K562 (cell line): ENCODE data around the gene CHST1. TPM values are rescaled to one million over a fixed set of nuclear protein-coding genes. Genes with fewer than 3 reads are reported as not detected.

Experiments
- ATAC-seq: fragments of 200-7000 bp; cut with Tn5 transposase; 3 replicates; pipeline ENCODE4 v1.9.1; 2020; ENCODE audit warnings: moderate library complexity
- BruUV-seq: library from RNA; stranded (reverse); fragments of 400-500 nt; replicated peaks from 2 replicates; lab custom pipeline; 2021; lab: Mats Ljungman, UMichigan
- CTCF ChIA-PET: fragments of 300-600 bp; formaldehyde crosslinking; extraction: SDS; loops from one replicate; lab custom pipeline; 2021; ENCODE audit warnings: low intra/inter-chr PET ratio; lab: Yijun Ruan, JAX
- POLR2A ChIA-PET: fragments of 300-600, 350-650 bp; sonication (Branson Sonifier 250); formaldehyde crosslinking; extraction: SDS; loops from one replicate; lab custom pipeline; 2021; ENCODE audit warnings: antibody characterized with exemption, inconsistent platforms; lab: Yijun Ruan, JAX
- DNase-seq, 4 experiments: peaks; one replicate each; pipeline versions ENCODE4 v3.0.0 to v3.0.0-alpha.2; 2011 to 2018; ENCODE audit warnings: low spot score in 3 of 4, mixed read lengths in 3 of 4; ENCODE audit errors: extremely low read depth in 1 of 4
- FAIRE-seq: peaks from 2 replicates; lab custom pipeline; 2011; peaks lifted over from hg19 to GRCh38; lab: Jason Lieb, UNC
- H2AFZ ChIP-seq: 2 replicates; pipeline ENCODE4 v1.6.0; 2011; ENCODE audit warnings: low read depth, low read length, control low read depth, inconsistent platforms
- H3K27ac ChIP-seq: fragments of 200-600 bp; 3 replicates; pipeline ENCODE4 v1.8.0; 2011; ENCODE audit warnings: low read depth, mild to moderate bottlenecking, control low read depth, inconsistent platforms, low read length, moderate library complexity, mixed read lengths; ENCODE audit errors: extremely low read depth
- H3K27me3 ChIP-seq, 2 experiments: fragments of 300-600 bp in 1 of 2; 2 replicates in 1 of 2; 3 replicates in 1 of 2; pipeline versions ENCODE4 v1.6.0 to v1.8.0; 2011; ENCODE audit warnings: inconsistent platforms in 2 of 2, low read length in 2 of 2, mild to moderate bottlenecking in 1 of 2, mixed read lengths in 1 of 2, moderate library complexity in 1 of 2; ENCODE audit not compliant: control insufficient read depth in 2 of 2, insufficient read depth in 2 of 2
- H3K36me3 ChIP-seq: fragments of 300-600 bp; 3 replicates; pipeline ENCODE4 v1.8.0; 2011; ENCODE audit warnings: mild to moderate bottlenecking, low read length, inconsistent platforms; ENCODE audit not compliant: control insufficient read depth, insufficient read depth
- H3K4me1 ChIP-seq, 2 experiments: fragments of 200-600 bp in 1 of 2; replicated peaks in 1 of 2; 2 replicates in 1 of 2; 3 replicates in 1 of 2; pipeline versions ENCODE4 v1.5.1 to v1.8.0; 2011; ENCODE audit warnings: inconsistent platforms in 2 of 2, low read length in 2 of 2, mild to moderate bottlenecking in 1 of 2, mixed read lengths in 1 of 2, moderate library complexity in 1 of 2; ENCODE audit not compliant: control insufficient read depth in 2 of 2, insufficient read depth in 2 of 2
- H3K4me2 ChIP-seq: 2 replicates; pipeline ENCODE4 v1.6.1; 2011; ENCODE audit warnings: low read length, control low read depth, inconsistent platforms, mixed read lengths; ENCODE audit not compliant: insufficient read depth
- H3K4me3 ChIP-seq: fragments of 200-600 bp; sonication (generic), shearing (Covaris generic); 2 replicates; pipeline ENCODE4 v1.5.1; 2016; ENCODE audit warnings: control low read depth, inconsistent platforms
- H3K79me2 ChIP-seq: fragments of 200-600 bp; 3 replicates; pipeline ENCODE4 v1.8.0; 2011; ENCODE audit warnings: low read length, inconsistent platforms; ENCODE audit not compliant: control insufficient read depth, insufficient read depth
- H3K9ac ChIP-seq, 2 experiments: 2 replicates each; pipeline versions ENCODE4 v1.6.0 to v1.6.1; 2011; ENCODE audit warnings: low read depth in 2 of 2, low read length in 2 of 2, control low read depth in 1 of 2, inconsistent platforms in 1 of 2, mild to moderate bottlenecking in 1 of 2, mixed read lengths in 1 of 2; ENCODE audit not compliant: insufficient read depth in 1 of 2
- H3K9me1 ChIP-seq: one replicate; pipeline ENCODE4 v1.6.0; 2011; ENCODE audit warnings: inconsistent platforms, mild to moderate bottlenecking, low read length, moderate library complexity; ENCODE audit not compliant: control insufficient read depth, insufficient read depth
- H3K9me3 ChIP-seq: replicated peaks from 2 replicates; pipeline ENCODE4 v1.5.1; 2011; ENCODE audit warnings: low read depth, low read length, inconsistent platforms; ENCODE audit not compliant: control insufficient read depth, insufficient read depth
- H4K20me1 ChIP-seq: replicated peaks from 2 replicates; pipeline ENCODE4 v1.6.1; 2011; ENCODE audit warnings: low read length, inconsistent platforms, mixed read lengths; ENCODE audit not compliant: control insufficient read depth, insufficient read depth
- BHLHE40 ChIP-seq: IDR thresholded peaks from 2 replicates; pipeline ENCODE4 v1.6.1; 2011; ENCODE audit warnings: low read length, improper control_type of control experiment
- BRD4 ChIP-seq: fragments of 200-600 bp; sonication (generic); IDR thresholded peaks from 2 replicates; pipeline ENCODE4 v1.6.1; 2017; ENCODE audit warnings: inconsistent platforms
- NEUROD1 ChIP-seq: fragments of 150-350 bp; IDR thresholded peaks from 2 replicates; pipeline ENCODE4 v1.6.1; 2014; ENCODE audit warnings: borderline replicate concordance, low read length, low read depth; ENCODE audit not compliant: partially characterized antibody
- PYGO2 ChIP-seq: fragments of 450-650 bp; IDR thresholded peaks from 2 replicates; pipeline ENCODE4 v1.6.1; 2016; ENCODE audit warnings: mild to moderate bottlenecking, missing genetic modification characterization, moderate library complexity, missing compliant biosample characterization
- XRCC4 ChIP-seq: IDR thresholded peaks from one replicate; pipeline ENCODE4 v1.6.1; 2011; ENCODE audit not compliant: insufficient read depth, insufficient read length; ENCODE audit errors: extremely low read depth
- ZC3H11A ChIP-seq: IDR thresholded peaks from 2 replicates; pipeline ENCODE4 v1.6.1; 2012; ENCODE audit warnings: low read depth, low read length, improper control_type of control experiment
- ZNF23 ChIP-seq: fragments of 250-450 bp; sonication (Bioruptor Pico); IDR thresholded peaks from 2 replicates; pipeline ENCODE4 v1.4.0; 2020; ENCODE audit warnings: mild to moderate bottlenecking
- ZNF586 ChIP-seq: fragments of 450-650 bp; formaldehyde crosslinking; conservative IDR thresholded peaks from 2 replicates; pipeline ENCODE4 v1.4.0; 2020; ENCODE audit warnings: mild to moderate bottlenecking, moderate library complexity
- ZSCAN29 ChIP-seq: fragments of 450-650 bp; IDR thresholded peaks from 2 replicates; pipeline ENCODE4 v1.6.1; 2017
- WGBS: fragments of 100-300 bp; shearing (Covaris generic); methylation state at CpG from one replicate; pipeline ENCODE4 v1.1.6; 2016; ENCODE audit warnings: low coverage, mixed read lengths; ENCODE audit not compliant: insufficient coverage; ENCODE audit errors: missing lambda C conversion rate; 5-methylcytosine and 5-hydroxymethylcytosine counted together
- in situ Hi-C: fragments of 300-500 bp; cut with MboI; formaldehyde crosslinking; loops from 4 replicates; pipeline ENCODE4 v1.15.0; 2018; ENCODE audit warnings: inconsistent platforms, mixed read lengths
- intact Hi-C: fragments of 100-400 bp; cut with micrococcal nuclease; formaldehyde crosslinking; loops from 2 replicates; pipeline ENCODE4 v1.14.2; 2022
- polyA plus RNA-seq, 8 experiments: library from polyadenylated mRNA; depleted of rRNA in 4 of 8; stranded (reverse) in 5 of 8; unstranded in 3 of 8; fragments of >200 nt; fragmentation: Nextera tagmentation in 2 of 8; fragmentation: Illumina TruSeq in 1 of 8; extraction: Ambion mirVana in 2 of 8; extraction: Trizol in 1 of 8; gene quantifications; 2 replicates each; pipeline versions ENCODE4 v1.2.1 to v1.2.3, GENCODE V29; 2011 to 2014; ENCODE audit warnings: inconsistent platforms in 1 of 8, missing spikeins in 1 of 8
- total RNA-seq, 7 experiments: library from RNA; depleted of rRNA in 6 of 7; stranded (reverse); fragments of >200 nt in 6 of 7; fragmentation: Illumina TruSeq in 2 of 7; extraction: Trizol in 2 of 7; gene quantifications; 2 replicates each; pipeline versions ENCODE4 v1.2.1 to v1.2.3, GENCODE V29; 2011 to 2021; ENCODE audit warnings: low replicate concordance in 1 of 7
- TF ChIP-seq, protein P1 (sequence below): sonication (generic); formaldehyde crosslinking; IDR thresholded peaks from 2 replicates; pipeline ENCODE4 v1.8.0; 2022; ENCODE audit warnings: mild to moderate bottlenecking, missing genetic modification reagents
- TF ChIP-seq, protein P2 (sequence below): fragments of 250-450 bp; sonication (Bioruptor Pico); IDR thresholded peaks from 2 replicates; pipeline ENCODE4 v1.4.0; 2020; ENCODE audit warnings: mild to moderate bottlenecking, moderate library complexity
- TF ChIP-seq, protein P3 (sequence below): IDR thresholded peaks from 2 replicates; pipeline ENCODE4 v1.6.1; 2016; ENCODE audit warnings: missing genetic modification characterization, missing compliant biosample characterization
- TF ChIP-seq, protein P4 (sequence below): sonication (generic); formaldehyde crosslinking; IDR thresholded peaks from 2 replicates; pipeline ENCODE4 v1.9.0; 2022; ENCODE audit warnings: mild to moderate bottlenecking, missing genetic modification reagents

CHST1 gene
- total and polyA plus RNA-seq, 9 of the 15 experiments (the other 6 are each of a cell fraction or from before 2014, with no cell fraction given): 0.04 to 0.32 (median 0.18) TPM; not detected in 4

DNA sequence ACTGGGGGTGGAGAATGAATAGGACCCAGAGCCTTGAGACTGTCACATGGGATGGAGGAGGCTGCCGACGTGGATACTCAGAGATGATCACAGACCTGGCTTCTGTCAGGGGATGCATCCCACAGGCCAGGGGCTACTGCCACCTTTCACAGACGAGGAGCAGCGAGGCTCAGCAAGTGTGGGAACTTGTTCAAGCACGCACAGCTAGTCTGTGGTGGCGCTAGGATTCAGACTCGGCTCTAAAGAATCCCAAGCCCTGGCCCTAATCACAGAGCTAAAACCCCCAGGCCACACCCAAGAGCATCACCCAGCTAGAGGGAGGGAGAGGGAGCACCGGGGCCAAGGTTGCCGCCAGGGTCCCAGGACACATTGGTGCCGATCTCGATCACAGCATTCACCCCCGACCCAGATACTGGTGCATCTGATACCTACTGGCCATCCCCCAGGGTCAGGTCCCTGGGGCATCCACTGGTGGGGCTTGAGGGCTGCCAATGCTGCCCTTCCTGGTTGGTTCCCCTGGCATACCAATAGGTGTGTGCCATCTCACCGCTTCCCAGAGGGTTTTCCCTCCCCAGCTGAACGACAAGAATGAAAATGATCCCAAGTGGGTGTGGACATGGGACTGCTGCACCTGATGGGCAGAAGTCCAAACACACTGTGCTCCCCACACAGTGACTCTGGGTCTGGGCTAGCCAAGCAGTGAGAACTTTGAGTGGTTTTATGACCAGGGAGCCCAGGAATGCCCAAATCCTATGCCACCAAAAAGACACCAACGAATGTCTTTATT, 6.2 kb downstream of the CHST1 start (continued):
- no peak for TF ChIP-seq ZNF586

DNA sequence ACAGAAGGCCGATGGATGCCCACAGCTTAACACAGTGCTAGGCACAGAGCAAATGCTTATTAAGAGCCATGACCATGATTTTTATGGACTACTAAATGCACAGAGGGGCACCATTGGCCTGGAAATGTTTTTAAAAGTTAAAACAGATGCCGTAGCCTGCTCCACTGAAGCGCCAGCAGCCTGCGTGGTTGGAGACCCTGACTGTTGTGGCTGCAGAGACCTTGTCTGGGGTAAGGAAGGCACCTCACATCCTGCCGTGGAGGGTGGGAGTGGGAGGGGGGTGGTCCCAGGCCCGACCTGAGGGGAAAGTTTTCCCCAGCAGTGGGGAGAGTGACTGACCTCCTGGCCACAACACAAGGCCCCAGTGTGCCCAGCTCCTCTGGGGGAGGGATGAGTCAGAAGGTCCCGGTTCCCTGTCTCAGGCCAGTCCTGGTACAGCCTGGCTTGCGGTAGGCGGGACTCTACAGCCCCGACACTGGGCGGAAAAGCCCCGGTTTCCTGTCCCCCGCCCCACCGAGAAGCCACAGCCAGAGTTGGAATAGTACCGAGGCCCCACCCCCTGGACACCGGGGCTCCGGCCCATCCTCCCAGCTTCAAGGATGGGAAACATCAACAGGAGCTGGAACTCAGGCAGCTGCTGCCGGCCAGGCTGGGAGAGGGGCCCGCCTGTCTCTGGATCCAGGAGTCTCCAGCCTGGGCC, 7.0 kb downstream of the CHST1 start:
- Histone ChIP-seq H3K9ac (no peak overlapping the region), H3K27me3 (peaks cover 12 to 55% of the 10 kb centered on the region in 2 experiments; a peak in 4 of 5 replicates), H3K4me1 (peaks cover 0 to 8% of the 10 kb centered on the region in 2 experiments; a peak in 2 of 5 replicates), H3K9me3 (no peaks in the 10 kb centered on the region), H4K20me1 (0 out of 2 replicates have a peak, but pooled peaks cover 6% of the 10 kb centered on the region), H3K4me3 (no peak overlapping the region), H2AFZ (no peak overlapping the region), H3K4me2 (no peak overlapping the region), H3K36me3 (no peaks in the 10 kb centered on the region), H3K9me1 (peaks cover 7% of the 10 kb centered on the region), H3K27ac (no peak overlapping the region), H3K79me2 (no peaks in the 10 kb centered on the region)
- FAIRE-seq (no peak), DNase-seq (peak in 1 of 4 experiments; percentile 16), ATAC-seq (peak; percentile 23)
- no TSS peak for BruUV-seq
- in situ Hi-C loops (no loop called here), intact Hi-C loops (loop anchor here (10.0 kb wide), 2 partner anchors 104 to 204 kb away; no protein-coding TSS in a partner anchor)
- POLR2A ChIA-PET: interaction anchor here (0.6 to 1.9 kb wide), 2 partner anchors 17 to 45 kb away, joined by 3 to 4 read pairs; no protein-coding TSS in a partner anchor
- CTCF ChIA-PET: no interaction called here
- WGBS: 3% methylated on average over 14 of the region's 19 CpGs
- TF ChIP-seq ZNF23 (CRISPR knock-in tag) (no peak), ZC3H11A (no peak), XRCC4 (no peak), ZSCAN29 (no peak), NEUROD1 (no peak), BHLHE40 (no peak), BRD4 (no peak), PYGO2 (tag) (no peak)
- TF ChIP-seq, protein P1, sequence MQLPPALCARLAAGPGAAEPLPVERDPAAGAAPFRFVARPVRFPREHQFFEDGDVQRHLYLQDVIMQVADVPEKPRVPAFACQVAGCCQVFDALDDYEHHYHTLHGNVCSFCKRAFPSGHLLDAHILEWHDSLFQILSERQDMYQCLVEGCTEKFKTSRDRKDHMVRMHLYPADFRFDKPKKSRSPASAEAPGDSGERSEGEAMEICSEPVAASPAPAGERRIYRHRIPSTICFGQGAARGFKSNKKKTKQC (CRISPR knock-in tag): no peak
- TF ChIP-seq, protein P2, sequence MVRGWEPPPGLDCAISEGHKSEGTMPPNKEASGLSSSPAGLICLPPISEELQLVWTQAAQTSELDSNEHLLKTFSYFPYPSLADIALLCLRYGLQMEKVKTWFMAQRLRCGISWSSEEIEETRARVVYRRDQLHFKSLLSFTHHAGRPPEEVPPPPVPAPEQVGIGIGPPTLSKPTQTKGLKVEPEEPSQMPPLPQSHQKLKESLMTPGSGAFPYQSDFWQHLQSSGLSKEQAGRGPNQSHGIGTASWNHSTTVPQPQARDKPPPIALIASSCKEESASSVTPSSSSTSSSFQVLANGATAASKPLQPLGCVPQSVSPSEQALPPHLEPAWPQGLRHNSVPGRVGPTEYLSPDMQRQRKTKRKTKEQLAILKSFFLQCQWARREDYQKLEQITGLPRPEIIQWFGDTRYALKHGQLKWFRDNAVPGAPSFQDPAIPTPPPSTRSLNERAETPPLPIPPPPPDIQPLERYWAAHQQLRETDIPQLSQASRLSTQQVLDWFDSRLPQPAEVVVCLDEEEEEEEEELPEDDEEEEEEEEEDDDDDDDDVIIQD: no peak
- TF ChIP-seq, protein P3, sequence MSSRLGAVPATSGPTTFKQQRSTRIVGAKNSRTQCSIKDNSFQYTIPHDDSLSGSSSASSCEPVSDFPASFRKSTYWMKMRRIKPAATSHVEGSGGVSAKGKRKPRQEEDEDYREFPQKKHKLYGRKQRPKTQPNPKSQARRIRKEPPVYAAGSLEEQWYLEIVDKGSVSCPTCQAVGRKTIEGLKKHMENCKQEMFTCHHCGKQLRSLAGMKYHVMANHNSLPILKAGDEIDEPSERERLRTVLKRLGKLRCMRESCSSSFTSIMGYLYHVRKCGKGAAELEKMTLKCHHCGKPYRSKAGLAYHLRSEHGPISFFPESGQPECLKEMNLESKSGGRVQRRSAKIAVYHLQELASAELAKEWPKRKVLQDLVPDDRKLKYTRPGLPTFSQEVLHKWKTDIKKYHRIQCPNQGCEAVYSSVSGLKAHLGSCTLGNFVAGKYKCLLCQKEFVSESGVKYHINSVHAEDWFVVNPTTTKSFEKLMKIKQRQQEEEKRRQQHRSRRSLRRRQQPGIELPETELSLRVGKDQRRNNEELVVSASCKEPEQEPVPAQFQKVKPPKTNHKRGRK (tag): no peak
- TF ChIP-seq, protein P4, sequence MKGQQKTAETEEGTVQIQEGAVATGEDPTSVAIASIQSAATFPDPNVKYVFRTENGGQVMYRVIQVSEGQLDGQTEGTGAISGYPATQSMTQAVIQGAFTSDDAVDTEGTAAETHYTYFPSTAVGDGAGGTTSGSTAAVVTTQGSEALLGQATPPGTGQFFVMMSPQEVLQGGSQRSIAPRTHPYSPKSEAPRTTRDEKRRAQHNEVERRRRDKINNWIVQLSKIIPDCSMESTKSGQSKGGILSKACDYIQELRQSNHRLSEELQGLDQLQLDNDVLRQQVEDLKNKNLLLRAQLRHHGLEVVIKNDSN (CRISPR knock-in tag): no peak
